RWPE1 (cell line): ENCODE measurements around the gene IFT57.

Source experiments
- CTCF ChIA-PET: fragments of 350-600 bp; sonication (Branson Sonifier 250); formaldehyde crosslinking; extraction: SDS; loops from one replicate; lab custom pipeline; 2021; lab: Yijun Ruan, JAX
- POLR2A ChIA-PET: fragments of 400-600 bp; formaldehyde crosslinking; extraction: SDS; loops from one replicate; lab custom pipeline; 2020; ENCODE audit warnings: antibody characterized with exemption; ENCODE audit not compliant: low non-redundant PET; lab: Yijun Ruan, JAX
- DNase-seq: peaks from one replicate; pipeline ENCODE4 v3.0.0; 2012; ENCODE audit warnings: low spot score
- H3K27ac ChIP-seq: fragments of 450-650 bp; 2 replicates; pipeline ENCODE4 v1.5.1; 2017
- CTCF ChIP-seq: fragments of 450-650 bp; conservative IDR thresholded peaks from 2 replicates; pipeline ENCODE4 v1.5.1; 2017; ENCODE audit warnings: low read depth, mild to moderate bottlenecking

The IFT57 gene

DNA sequence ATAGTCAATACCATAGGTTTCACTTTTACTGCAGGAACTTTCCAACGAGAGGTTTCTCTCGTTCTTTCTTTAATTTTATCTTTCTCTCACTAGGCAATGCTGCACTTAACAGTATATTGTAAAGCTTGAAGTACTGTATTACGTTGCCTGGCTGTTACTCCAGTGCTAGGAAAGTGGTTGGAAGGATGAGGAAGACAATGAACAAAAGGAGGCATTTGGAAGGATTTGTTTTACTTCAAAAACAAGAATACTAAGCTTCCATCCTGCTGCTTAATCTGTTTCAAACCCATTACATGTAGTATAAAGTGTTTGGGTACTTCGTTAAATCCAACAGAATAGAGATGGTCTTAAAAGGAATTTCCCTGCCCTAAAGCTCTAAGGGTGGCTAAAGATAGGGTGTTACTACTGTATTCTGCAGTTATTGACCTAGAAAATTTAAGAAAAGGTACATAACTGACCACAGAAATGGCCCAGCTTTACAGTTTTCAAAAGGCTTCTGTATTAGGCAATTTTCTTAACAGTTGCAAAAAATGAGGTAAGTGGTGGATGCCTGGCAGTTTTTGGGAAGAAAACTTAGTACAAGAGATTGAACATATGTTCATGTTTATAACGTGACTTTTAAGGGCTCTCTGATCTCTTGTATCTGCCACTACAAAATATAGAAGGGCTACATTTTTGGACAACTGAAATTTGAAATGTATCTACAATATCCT lies 785 bp upstream of the IFT57 start:
- POLR2A ChIA-PET, result no interaction called here
- no peak for DNase-seq
- no peak for TF ChIP-seq CTCF
- CTCF ChIA-PET, result no interaction called here
- H3K27ac ChIP-seq, result peak overlapping the region; percentile 63

GRCh38 chr3:108221393-108221792 lies 831 bp downstream of the IFT57 start:
- no peak for TF ChIP-seq CTCF
- H3K27ac ChIP-seq, result peak overlapping the region; percentile 63; the same call in 1 of the 2 replicates
- DNase-seq, result no peak
- ChIA-PET CTCF (interaction anchor here (0.7 kb wide), 1 partner anchor 192 kb away, joined by 3 read pairs; no protein-coding TSS in a partner anchor), POLR2A (no interaction called here)

DNA sequence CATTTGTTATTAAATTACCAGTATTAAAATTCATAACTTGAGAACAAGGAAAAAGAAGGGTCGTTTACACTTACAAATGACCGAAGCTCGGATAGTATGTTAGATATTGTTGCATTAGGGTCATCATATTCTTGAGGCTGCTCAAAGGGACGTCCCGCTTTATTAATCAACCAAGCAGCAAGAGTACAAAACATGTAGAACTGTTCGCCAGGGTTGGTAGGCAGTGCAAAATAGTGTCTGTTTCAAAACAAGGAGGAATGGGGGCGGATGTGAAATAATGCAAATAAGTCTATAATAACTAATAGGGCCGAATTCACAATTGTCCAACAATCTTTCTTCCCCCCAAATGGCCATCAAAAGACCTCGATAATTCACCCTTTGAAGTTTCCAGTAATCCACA lies 2.9 kb downstream of the IFT57 start:
- TF ChIP-seq CTCF, result no peak
- POLR2A ChIA-PET, result no interaction called here
- H3K27ac ChIP-seq, result no peak overlapping the region
- CTCF ChIA-PET, result no interaction called here
- no peak for DNase-seq

- no peak for DNase-seq
- no peak overlapping the region for H3K27ac ChIP-seq
- TF ChIP-seq CTCF, result no peak
- POLR2A ChIA-PET, result no interaction called here
- CTCF ChIA-PET, result no interaction called here
Observed at GRCh38 chr3:108218811-108219210, 3.4 kb downstream of the IFT57 start.

DNA sequence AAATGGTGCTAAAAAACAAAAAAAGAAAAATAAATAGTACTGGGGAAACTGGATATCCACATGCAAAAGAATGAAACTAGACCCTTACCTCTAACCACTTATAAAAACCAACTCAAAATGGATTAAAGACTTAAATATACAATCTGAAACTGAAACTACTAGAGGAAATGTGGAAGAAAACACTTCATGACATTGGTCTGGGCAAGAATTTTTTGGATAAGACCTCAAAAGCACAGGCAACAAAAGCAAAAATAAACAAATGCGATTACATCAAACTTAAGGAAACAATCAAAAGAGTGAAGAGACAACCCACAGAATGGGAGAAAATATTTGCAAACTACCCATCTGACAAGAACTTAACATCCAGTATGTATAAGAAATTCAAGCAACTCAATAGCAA lies 6.4 kb downstream of the IFT57 start:
- ChIA-PET CTCF (no interaction called here), POLR2A (no interaction called here)
- TF ChIP-seq CTCF, result no peak
- no peak overlapping the region for H3K27ac ChIP-seq
- no peak for DNase-seq

- no peak for DNase-seq
- CTCF ChIA-PET, result no interaction called here
- POLR2A ChIA-PET, result no interaction called here
- TF ChIP-seq CTCF, result no peak
- H3K27ac ChIP-seq, result no peak overlapping the region
Observed at GRCh38 chr3:108209579-108209978, 12.6 kb downstream of the IFT57 start.
